K562 (cell line): ENCODE measurements around the gene PSME1. TPM values are rescaled to one million over a fixed set of nuclear protein-coding genes. Genes with fewer than 3 reads are reported as not detected.

ENCODE experiments used
- ATAC-seq: fragments of 200-7000 bp; cut with Tn5 transposase; 3 replicates; pipeline ENCODE4 v1.9.1; 2020; ENCODE audit warnings: moderate library complexity
- BruUV-seq: library from RNA; stranded (reverse); fragments of 400-500 nt; replicated peaks from 2 replicates; lab custom pipeline; 2021; lab: Mats Ljungman, UMichigan
- CTCF ChIA-PET: fragments of 300-600 bp; formaldehyde crosslinking; extraction: SDS; loops from one replicate; lab custom pipeline; 2021; ENCODE audit warnings: low intra/inter-chr PET ratio; lab: Yijun Ruan, JAX
- POLR2A ChIA-PET: fragments of 300-600, 350-650 bp; sonication (Branson Sonifier 250); formaldehyde crosslinking; extraction: SDS; loops from one replicate; lab custom pipeline; 2021; ENCODE audit warnings: antibody characterized with exemption, inconsistent platforms; lab: Yijun Ruan, JAX
- DNase-seq, 4 experiments: peaks; one replicate each; pipeline versions ENCODE4 v3.0.0 to v3.0.0-alpha.2; 2011 to 2018; ENCODE audit warnings: low spot score in 3 of 4, mixed read lengths in 3 of 4; ENCODE audit errors: extremely low read depth in 1 of 4
- FAIRE-seq: peaks from 2 replicates; lab custom pipeline; 2011; peaks lifted over from hg19 to GRCh38; lab: Jason Lieb, UNC
- H2AFZ ChIP-seq: 2 replicates; pipeline ENCODE4 v1.6.0; 2011; ENCODE audit warnings: low read depth, low read length, control low read depth, inconsistent platforms
- H3K27ac ChIP-seq: fragments of 200-600 bp; 3 replicates; pipeline ENCODE4 v1.8.0; 2011; ENCODE audit warnings: low read depth, mild to moderate bottlenecking, control low read depth, inconsistent platforms, low read length, moderate library complexity, mixed read lengths; ENCODE audit errors: extremely low read depth
- H3K27me3 ChIP-seq, 2 experiments: fragments of 300-600 bp in 1 of 2; 2 replicates in 1 of 2; 3 replicates in 1 of 2; pipeline versions ENCODE4 v1.6.0 to v1.8.0; 2011; ENCODE audit warnings: inconsistent platforms in 2 of 2, low read length in 2 of 2, mild to moderate bottlenecking in 1 of 2, mixed read lengths in 1 of 2, moderate library complexity in 1 of 2; ENCODE audit not compliant: control insufficient read depth in 2 of 2, insufficient read depth in 2 of 2
- H3K36me3 ChIP-seq: fragments of 300-600 bp; 3 replicates; pipeline ENCODE4 v1.8.0; 2011; ENCODE audit warnings: mild to moderate bottlenecking, low read length, inconsistent platforms; ENCODE audit not compliant: control insufficient read depth, insufficient read depth
- H3K4me1 ChIP-seq, 2 experiments: fragments of 200-600 bp in 1 of 2; replicated peaks in 1 of 2; 2 replicates in 1 of 2; 3 replicates in 1 of 2; pipeline versions ENCODE4 v1.5.1 to v1.8.0; 2011; ENCODE audit warnings: inconsistent platforms in 2 of 2, low read length in 2 of 2, mild to moderate bottlenecking in 1 of 2, mixed read lengths in 1 of 2, moderate library complexity in 1 of 2; ENCODE audit not compliant: control insufficient read depth in 2 of 2, insufficient read depth in 2 of 2
- H3K4me2 ChIP-seq: 2 replicates; pipeline ENCODE4 v1.6.1; 2011; ENCODE audit warnings: low read length, control low read depth, inconsistent platforms, mixed read lengths; ENCODE audit not compliant: insufficient read depth
- H3K4me3 ChIP-seq: fragments of 200-600 bp; sonication (generic), shearing (Covaris generic); 2 replicates; pipeline ENCODE4 v1.5.1; 2016; ENCODE audit warnings: control low read depth, inconsistent platforms
- H3K79me2 ChIP-seq: fragments of 200-600 bp; 3 replicates; pipeline ENCODE4 v1.8.0; 2011; ENCODE audit warnings: low read length, inconsistent platforms; ENCODE audit not compliant: control insufficient read depth, insufficient read depth
- H3K9ac ChIP-seq, 2 experiments: 2 replicates each; pipeline versions ENCODE4 v1.6.0 to v1.6.1; 2011; ENCODE audit warnings: low read depth in 2 of 2, low read length in 2 of 2, control low read depth in 1 of 2, inconsistent platforms in 1 of 2, mild to moderate bottlenecking in 1 of 2, mixed read lengths in 1 of 2; ENCODE audit not compliant: insufficient read depth in 1 of 2
- H3K9me1 ChIP-seq: one replicate; pipeline ENCODE4 v1.6.0; 2011; ENCODE audit warnings: inconsistent platforms, mild to moderate bottlenecking, low read length, moderate library complexity; ENCODE audit not compliant: control insufficient read depth, insufficient read depth
- H3K9me3 ChIP-seq: replicated peaks from 2 replicates; pipeline ENCODE4 v1.5.1; 2011; ENCODE audit warnings: low read depth, low read length, inconsistent platforms; ENCODE audit not compliant: control insufficient read depth, insufficient read depth
- H4K20me1 ChIP-seq: replicated peaks from 2 replicates; pipeline ENCODE4 v1.6.1; 2011; ENCODE audit warnings: low read length, inconsistent platforms, mixed read lengths; ENCODE audit not compliant: control insufficient read depth, insufficient read depth
- HNRNPL ChIP-seq: fragments of 200-400 bp; formaldehyde crosslinking; IDR thresholded peaks from 2 replicates; pipeline ENCODE4 v1.6.1; 2017; ENCODE audit warnings: low read depth, mild to moderate bottlenecking, low read length
- RCOR1 ChIP-seq, 2 experiments: IDR thresholded peaks; 2 replicates each; pipeline ENCODE4 v1.6.1; 2012; ENCODE audit warnings: low read depth in 2 of 2, low read length in 2 of 2, borderline replicate concordance in 1 of 2, improper control_type of control experiment in 1 of 2
- ZBTB1 ChIP-seq: sonication (generic); formaldehyde crosslinking; IDR thresholded peaks from 2 replicates; pipeline ENCODE4 v1.8.1; 2023; ENCODE audit warnings: missing genetic modification reagents, low read depth, mild to moderate bottlenecking, borderline replicate concordance
- ZBTB26 ChIP-seq: fragments of 450-650 bp; formaldehyde crosslinking; IDR thresholded peaks from 2 replicates; pipeline ENCODE4 v1.4.0; 2022; ENCODE audit warnings: missing genetic modification characterization
- ZBTB40 ChIP-seq, 2 experiments: fragments of 450-650 bp in 1 of 2; sonication (generic) in 1 of 2; formaldehyde crosslinking in 1 of 2; IDR thresholded peaks; 2 replicates each; pipeline versions ENCODE4 v1.7.1 to v1.9.0; 2016 to 2022; ENCODE audit warnings: inconsistent platforms in 1 of 2, mild to moderate bottlenecking in 1 of 2, missing genetic modification reagents in 1 of 2
- ZNF217 ChIP-seq: sonication (generic); formaldehyde crosslinking; IDR thresholded peaks from 2 replicates; pipeline ENCODE4 v1.8.0; 2022; ENCODE audit warnings: mild to moderate bottlenecking, missing genetic modification reagents
- ZNF507 ChIP-seq: conservative IDR thresholded peaks from 2 replicates; pipeline ENCODE4 v1.6.1; 2017; ENCODE audit warnings: missing genetic modification characterization, missing compliant biosample characterization
- ZNF589 ChIP-seq: fragments of 200-800 bp; sonication (Bioruptor generic); IDR thresholded peaks from 2 replicates; pipeline ENCODE4 v1.6.1; 2016; ENCODE audit warnings: low read depth, missing genetic modification characterization, missing compliant biosample characterization
- ZNF696 ChIP-seq: fragments of 250-450 bp; sonication (Bioruptor Pico); conservative IDR thresholded peaks from 2 replicates; pipeline ENCODE4 v1.4.0; 2020; ENCODE audit warnings: mild to moderate bottlenecking, moderate library complexity
- ZSCAN32 ChIP-seq: fragments of 450-650 bp; formaldehyde crosslinking; IDR thresholded peaks from 2 replicates; pipeline ENCODE4 v1.4.0; 2020; ENCODE audit warnings: mild to moderate bottlenecking, moderate library complexity
- in situ Hi-C: fragments of 300-500 bp; cut with MboI; formaldehyde crosslinking; loops from 4 replicates; pipeline ENCODE4 v1.15.0; 2018; ENCODE audit warnings: inconsistent platforms, mixed read lengths
- intact Hi-C: fragments of 100-400 bp; cut with micrococcal nuclease; formaldehyde crosslinking; loops from 2 replicates; pipeline ENCODE4 v1.14.2; 2022
- polyA plus RNA-seq, 8 experiments: library from polyadenylated mRNA; depleted of rRNA in 4 of 8; stranded (reverse) in 5 of 8; unstranded in 3 of 8; fragments of >200 nt; fragmentation: Nextera tagmentation in 2 of 8; fragmentation: Illumina TruSeq in 1 of 8; extraction: Ambion mirVana in 2 of 8; extraction: Trizol in 1 of 8; gene quantifications; 2 replicates each; pipeline versions ENCODE4 v1.2.1 to v1.2.3, GENCODE V29; 2011 to 2014; ENCODE audit warnings: inconsistent platforms in 1 of 8, missing spikeins in 1 of 8
- total RNA-seq, 7 experiments: library from RNA; depleted of rRNA in 6 of 7; stranded (reverse); fragments of >200 nt in 6 of 7; fragmentation: Illumina TruSeq in 2 of 7; extraction: Trizol in 2 of 7; gene quantifications; 2 replicates each; pipeline versions ENCODE4 v1.2.1 to v1.2.3, GENCODE V29; 2011 to 2021; ENCODE audit warnings: low replicate concordance in 1 of 7
- TF ChIP-seq, protein P1 (sequence below): fragments of 450-650 bp; IDR thresholded peaks from 2 replicates; pipeline ENCODE4 v1.6.1; 2016

The PSME1 gene
- total and polyA plus RNA-seq, 9 of the 15 experiments (the other 6 are each of a cell fraction or from before 2014, with no cell fraction given): 20.3 to 180 (median 67.5) TPM

DNA sequence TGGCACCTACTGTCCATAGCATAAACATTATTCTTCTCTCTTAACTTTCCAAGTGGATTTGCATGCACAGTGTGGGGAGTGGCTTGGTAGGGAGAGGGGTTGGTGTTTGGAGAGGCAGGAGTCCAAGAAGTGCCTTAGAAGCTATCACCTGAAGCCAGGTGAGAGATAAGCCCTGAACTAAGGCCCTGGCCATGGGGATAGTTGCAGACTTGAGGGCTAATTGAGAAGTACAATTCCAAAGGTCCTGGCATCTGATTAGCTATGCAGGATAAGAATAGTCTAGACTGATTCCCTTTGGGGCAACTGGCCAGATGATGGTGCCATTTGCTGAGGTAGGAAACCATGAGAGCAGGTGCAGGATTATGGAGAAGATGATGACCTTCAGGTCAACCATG, 43.9 kb upstream of the PSME1 start:
- in situ Hi-C loops: loop anchor here (5.0 kb wide), 1 partner anchor 35 kb away; no protein-coding TSS in a partner anchor
- Histone ChIP-seq H3K4me2 (no peak overlapping the region), H3K79me2 (peaks cover 29% of the 10 kb centered on the region), H2AFZ (no peak overlapping the region), H3K9me3 (no peaks in the 10 kb centered on the region), H4K20me1 (0 out of 2 replicates have a peak, but pooled peaks cover 2% of the 10 kb centered on the region), H3K4me1 (peaks cover 20 to 22% of the 10 kb centered on the region in 2 experiments; a peak in 4 of 5 replicates), H3K27ac (no peak overlapping the region), H3K9ac (no peak overlapping the region), H3K9me1 (no peaks in the 10 kb centered on the region), H3K4me3 (no peak overlapping the region), H3K36me3 (peaks cover 11% of the 10 kb centered on the region; the same call in 2 of the 3 replicates), H3K27me3 (no peaks in the 10 kb centered on the region)
- BruUV-seq: no TSS peak
- intact Hi-C loops: loop anchor here (10.0 kb wide), 2 partner anchors 53 to 77 kb away; partner anchors contain the start of genes EMC9, PSME2 and RNF31
- DNase-seq: no peak
- no peak for ATAC-seq
- POLR2A ChIA-PET: interaction anchor here (2.1 to 5.8 kb wide), 3 partner anchors 11 to 69 kb away, joined by 6 to 40 read pairs (median 7); partner anchors contain the start of gene IRF9
- no peak for FAIRE-seq
- CTCF ChIA-PET: no interaction called here
- TF ChIP-seq, protein P1, sequence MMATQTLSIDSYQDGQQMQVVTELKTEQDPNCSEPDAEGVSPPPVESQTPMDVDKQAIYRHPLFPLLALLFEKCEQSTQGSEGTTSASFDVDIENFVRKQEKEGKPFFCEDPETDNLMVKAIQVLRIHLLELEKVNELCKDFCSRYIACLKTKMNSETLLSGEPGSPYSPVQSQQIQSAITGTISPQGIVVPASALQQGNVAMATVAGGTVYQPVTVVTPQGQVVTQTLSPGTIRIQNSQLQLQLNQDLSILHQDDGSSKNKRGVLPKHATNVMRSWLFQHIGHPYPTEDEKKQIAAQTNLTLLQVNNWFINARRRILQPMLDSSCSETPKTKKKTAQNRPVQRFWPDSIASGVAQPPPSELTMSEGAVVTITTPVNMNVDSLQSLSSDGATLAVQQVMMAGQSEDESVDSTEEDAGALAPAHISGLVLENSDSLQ: no peak
- no peak for TF ChIP-seq ZNF696 (CRISPR knock-in tag)
- TF ChIP-seq HNRNPL: no peak
- no peak for TF ChIP-seq ZNF589 (CRISPR knock-in tag)
- no peak for TF ChIP-seq ZSCAN32 (CRISPR knock-in tag)
- no peak for TF ChIP-seq ZNF217 (CRISPR knock-in tag)
- no peak for TF ChIP-seq ZBTB40 (IDR thresholded peaks at IDR 0.05)
- no peak for TF ChIP-seq ZBTB40 (CRISPR knock-in tag; IDR thresholded peaks at IDR 0.05)
- no peak for TF ChIP-seq ZNF507
- no peak for TF ChIP-seq ZBTB1
- TF ChIP-seq RCOR1 (IDR thresholded peaks at IDR 0.05; ENCODE audit: borderline replicate concordance in 1 of 2, low read depth in 2 of 2, low read length in 2 of 2): no peak
- no peak for TF ChIP-seq ZBTB26 (CRISPR knock-in tag)
